Neuronal stem cell (in vitro differentiated cells): ENCODE measurements around the gene CC2D2A.

Experiments used
- DNase-seq: peaks from one replicate; pipeline ENCODE4 v3.0.0-alpha.2; 2013; ENCODE audit warnings: low spot score
- H2AFZ ChIP-seq: one replicate; pipeline ENCODE4 v1.6.1; 2013; ENCODE audit warnings: mild to moderate bottlenecking, low read length, inconsistent platforms
- H2AK5ac ChIP-seq: 2 replicates; pipeline ENCODE4 v1.6.1; 2013; ENCODE audit warnings: low read depth, mild to moderate bottlenecking, inconsistent platforms, low read length, moderate library complexity, mixed read lengths
- H2BK120ac ChIP-seq: 2 replicates; pipeline ENCODE4 v1.6.1; 2013; ENCODE audit warnings: low read depth, mild to moderate bottlenecking, inconsistent platforms, low read length, moderate library complexity, mixed read lengths
- H2BK12ac ChIP-seq: one replicate; pipeline ENCODE4 v1.6.1; 2013; ENCODE audit warnings: low read length, inconsistent platforms
- H2BK15ac ChIP-seq: 2 replicates; pipeline ENCODE4 v1.6.1; 2013; ENCODE audit warnings: mild to moderate bottlenecking, low read length, inconsistent platforms, mixed read lengths
- H2BK5ac ChIP-seq: one replicate; pipeline ENCODE4 v1.6.1; 2013; ENCODE audit warnings: inconsistent platforms, mild to moderate bottlenecking, low read length, moderate library complexity
- H3K14ac ChIP-seq: one replicate; pipeline ENCODE4 v1.6.1; 2013; ENCODE audit warnings: low read length, inconsistent platforms
- H3K18ac ChIP-seq: 2 replicates; pipeline ENCODE4 v1.6.1; 2013; ENCODE audit warnings: low read length, inconsistent platforms
- H3K23ac ChIP-seq: 2 replicates; pipeline ENCODE4 v1.6.1; 2013; ENCODE audit warnings: low read depth, mild to moderate bottlenecking, mixed read lengths, low read length, inconsistent platforms; ENCODE audit not compliant: poor library complexity
- H3K27ac ChIP-seq: replicated peaks from 3 replicates; pipeline ENCODE4 v1.5.1; 2013; ENCODE audit warnings: low read length, inconsistent platforms
- H3K27me3 ChIP-seq, 3 experiments: 2 replicates each; pipeline ENCODE4 v1.6.1; 2013; ENCODE audit warnings: low read length in 3 of 3, mild to moderate bottlenecking in 2 of 3, inconsistent platforms in 1 of 3, low read depth in 1 of 3, mixed read lengths in 1 of 3, moderate library complexity in 1 of 3; ENCODE audit not compliant: control insufficient read depth in 3 of 3, insufficient read depth in 3 of 3
- H3K36me3 ChIP-seq, 2 donors: replicated peaks in 1 of 2; 2 replicates each; pipeline ENCODE4 v1.6.1; 2013; ENCODE audit warnings: low read length in 2 of 2; ENCODE audit not compliant: control insufficient read depth in 2 of 2, insufficient read depth in 2 of 2
- H3K4ac ChIP-seq: 2 replicates; pipeline ENCODE4 v1.6.1; 2013; ENCODE audit warnings: inconsistent platforms, mild to moderate bottlenecking, low read length, moderate library complexity
- H3K4me1 ChIP-seq, 2 donors: 1 replicate in 1 of 2; 2 replicates in 1 of 2; pipeline ENCODE4 v1.6.1; 2013; ENCODE audit warnings: low read length in 2 of 2, low read depth in 1 of 2; ENCODE audit not compliant: control insufficient read depth in 2 of 2, insufficient read depth in 1 of 2
- H3K4me2 ChIP-seq: one replicate; pipeline ENCODE4 v1.6.1; 2013; ENCODE audit warnings: mild to moderate bottlenecking, low read length, inconsistent platforms; ENCODE audit not compliant: insufficient read depth, poor library complexity, severe bottlenecking
- H3K4me3 ChIP-seq, 2 donors: 2 replicates each; pipeline ENCODE4 v1.5.1; 2013; ENCODE audit warnings: low read length in 2 of 2, mild to moderate bottlenecking in 2 of 2, inconsistent platforms in 1 of 2, moderate library complexity in 1 of 2
- H3K79me1 ChIP-seq: one replicate; pipeline ENCODE4 v1.6.1; 2013; ENCODE audit warnings: low read depth, mild to moderate bottlenecking, inconsistent platforms, low read length, moderate library complexity
- H3K9ac ChIP-seq: one replicate; pipeline ENCODE4 v1.6.1; 2013; ENCODE audit warnings: mild to moderate bottlenecking, low read depth, low read length, inconsistent platforms; ENCODE audit not compliant: poor library complexity
- H3K9me3 ChIP-seq, 2 donors: replicated peaks in 1 of 2; 2 replicates each; pipeline versions ENCODE3 to v1.6.1; 2013; ENCODE audit warnings: low read length in 2 of 2, mild to moderate bottlenecking in 2 of 2, inconsistent platforms in 1 of 2, low read depth in 1 of 2, mixed read lengths in 1 of 2, moderate library complexity in 1 of 2; ENCODE audit not compliant: control insufficient read depth in 2 of 2, insufficient read depth in 1 of 2
- H4K8ac ChIP-seq: one replicate; pipeline ENCODE4 v1.6.1; 2013; ENCODE audit warnings: low read depth, mild to moderate bottlenecking, inconsistent platforms, low read length, moderate library complexity
- H4K91ac ChIP-seq: one replicate; pipeline ENCODE4 v1.6.1; 2013; ENCODE audit warnings: low read length, low read depth, mild to moderate bottlenecking, inconsistent platforms; ENCODE audit not compliant: poor library complexity
- WGBS, 2 donors: extraction: QIAGEN DNeasy Blood & Tissue Kit; methylation state at CpG; one replicate each; pipeline ENCODE4 v1.1.7; 2013; ENCODE audit warnings: missing lambda C conversion rate in 2 of 2, mixed read lengths in 1 of 2; ENCODE audit not compliant: insufficient read length in 2 of 2, insufficient replicate concordance in 1 of 2; ENCODE audit errors: extremely low coverage in 2 of 2; 5-methylcytosine and 5-hydroxymethylcytosine counted together

The CC2D2A gene

DNA sequence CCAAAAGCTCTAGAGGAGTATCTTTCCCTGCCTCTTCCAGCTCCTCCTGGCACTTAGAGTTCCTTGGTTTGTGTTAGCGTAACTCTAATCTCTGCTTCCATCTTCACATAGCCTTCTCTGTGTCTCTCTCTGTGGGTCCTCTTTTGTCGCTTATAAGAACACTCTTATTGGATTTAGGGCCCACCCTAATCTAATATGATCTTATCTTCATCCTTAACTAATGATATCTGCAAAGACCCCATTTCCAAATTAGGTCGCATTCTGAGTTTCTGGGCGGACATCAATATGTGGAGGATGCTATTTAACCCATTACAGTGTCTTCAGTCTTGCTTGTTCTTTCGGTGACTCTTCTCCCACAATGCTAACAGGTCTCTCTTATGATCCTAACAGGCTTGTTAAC, 72.3 kb downstream of the CC2D2A start:
- Histone ChIP-seq H3K9ac (no peak overlapping the region), H2AFZ (no peak overlapping the region), H3K9me3 (no peaks in the 10 kb centered on the region), H3K79me1 (no peaks in the 10 kb centered on the region), H3K36me3 (peaks cover 9 to 51% of the 10 kb centered on the region in 2 donors), H2BK15ac (no peak overlapping the region), H2BK12ac (no peak overlapping the region), H3K14ac (no peak overlapping the region), H2AK5ac (no peak overlapping the region), H3K23ac (no peak overlapping the region), H3K4me1 (peaks cover 0 to 10% of the 10 kb centered on the region in 2 donors), H3K4ac (no peak overlapping the region), H3K18ac (no peak overlapping the region), H3K27ac (no peak overlapping the region), H2BK120ac (no peak overlapping the region), H3K4me2 (no peak overlapping the region), H3K4me3 (no peak overlapping the region), H3K27me3 (no peaks in the 10 kb centered on the region), H4K8ac (no peak overlapping the region), H2BK5ac (no peak overlapping the region), H4K91ac (no peak overlapping the region)
- no peak for DNase-seq
- WGBS, 2 donors = no CpG with 5 or more reads among the region's 5 CpGs

DNA sequence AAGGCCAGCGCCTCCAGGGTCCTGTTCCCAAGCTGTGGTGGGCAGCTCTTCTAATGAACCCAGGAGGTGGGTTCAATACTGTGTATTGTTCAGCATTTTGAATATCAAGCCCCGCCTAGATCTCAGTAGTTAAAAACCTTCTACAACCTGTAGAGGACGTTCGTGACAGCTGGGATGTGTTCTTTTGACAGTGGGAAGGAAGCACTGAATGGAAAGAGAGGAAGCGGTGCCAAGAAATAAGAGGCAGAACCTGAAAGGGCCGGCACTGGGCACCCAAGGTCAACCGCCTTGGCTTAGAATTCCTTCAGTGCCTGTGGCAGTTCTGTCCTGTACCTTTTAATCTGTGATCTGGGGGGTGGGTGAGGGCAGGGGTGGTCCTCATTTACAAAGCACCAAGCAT, 73.1 kb downstream of the CC2D2A start:
- no peak overlapping the region for H3K9ac ChIP-seq
- no peak overlapping the region for H4K8ac ChIP-seq
- no CpG with 5 or more reads among the region's 7 CpGs for WGBS, 2 donors
- H2AK5ac ChIP-seq = no peak overlapping the region
- DNase-seq = no peak
- no peak overlapping the region for H3K18ac ChIP-seq
- H3K23ac ChIP-seq = no peak overlapping the region
- no peak overlapping the region for H4K91ac ChIP-seq
- no peak overlapping the region for H3K27ac ChIP-seq
- H3K4ac ChIP-seq = no peak overlapping the region
- H2BK5ac ChIP-seq = no peak overlapping the region
- no peak overlapping the region for H2BK12ac ChIP-seq
- H3K36me3 ChIP-seq = peaks cover 9 to 43% of the 10 kb centered on the region in 2 donors
- no peak overlapping the region for H3K4me3 ChIP-seq
- no peaks in the 10 kb centered on the region for H3K27me3 ChIP-seq
- H2BK15ac ChIP-seq = no peak overlapping the region
- H2AFZ ChIP-seq = no peak overlapping the region
- H2BK120ac ChIP-seq = no peak overlapping the region
- H3K9me3 ChIP-seq = no peaks in the 10 kb centered on the region
- no peak overlapping the region for H3K4me2 ChIP-seq
- H3K14ac ChIP-seq = no peak overlapping the region
- peaks cover 0 to 10% of the 10 kb centered on the region in 2 donors for H3K4me1 ChIP-seq
- no peaks in the 10 kb centered on the region for H3K79me1 ChIP-seq

DNA sequence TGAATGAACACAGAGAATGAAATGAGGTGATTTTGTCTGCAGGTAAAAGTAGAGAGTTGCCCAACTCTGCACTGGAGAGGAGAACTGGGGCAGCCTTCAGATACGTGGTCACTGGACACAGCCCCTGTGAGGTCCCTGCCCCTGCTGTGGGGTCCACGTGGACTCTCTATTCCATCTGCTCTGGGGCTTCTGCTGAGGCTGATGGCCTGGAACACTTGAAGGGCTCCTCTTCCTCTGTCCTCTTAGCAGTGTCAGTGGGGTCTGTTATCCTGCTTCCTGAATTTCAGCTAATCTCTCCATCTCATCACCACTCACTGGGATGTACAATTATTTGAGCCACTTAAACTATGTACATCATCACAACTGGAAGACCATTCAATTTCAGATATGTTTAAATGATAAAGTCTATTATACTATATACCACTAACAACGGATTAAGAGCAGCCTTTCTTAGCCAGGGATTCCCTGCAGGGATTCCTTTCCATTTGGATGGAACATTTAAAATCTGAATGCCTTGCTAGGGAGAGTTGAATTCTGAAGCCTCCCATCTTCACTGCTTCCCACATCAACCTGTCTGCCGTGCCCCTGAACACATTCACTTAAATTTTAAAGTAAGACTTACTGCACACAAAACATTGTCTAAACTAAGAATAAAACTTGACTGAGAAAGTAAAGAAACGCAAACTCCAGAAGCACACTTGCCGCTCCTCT, 74.0 kb downstream of the CC2D2A start:
- H4K8ac ChIP-seq = no peak overlapping the region
- H3K27ac ChIP-seq = no peak overlapping the region
- H3K9me3 ChIP-seq = no peaks in the 10 kb centered on the region
- H3K36me3 ChIP-seq = peaks cover 3 to 33% of the 10 kb centered on the region in 2 donors
- H3K79me1 ChIP-seq = no peaks in the 10 kb centered on the region
- no peak overlapping the region for H2BK120ac ChIP-seq
- H3K23ac ChIP-seq = no peak overlapping the region
- H3K4me2 ChIP-seq = no peak overlapping the region
- H3K4me3 ChIP-seq = no peak overlapping the region
- no peak overlapping the region for H3K9ac ChIP-seq
- peaks cover 0 to 10% of the 10 kb centered on the region in 2 donors for H3K4me1 ChIP-seq
- no peak overlapping the region for H4K91ac ChIP-seq
- no peak overlapping the region for H2AFZ ChIP-seq
- WGBS, 2 donors = no CpG with 5 or more reads among the region's 6 CpGs
- H2BK15ac ChIP-seq = no peak overlapping the region
- no peaks in the 10 kb centered on the region for H3K27me3 ChIP-seq
- no peak overlapping the region for H3K4ac ChIP-seq
- no peak overlapping the region for H2AK5ac ChIP-seq
- H2BK5ac ChIP-seq = no peak overlapping the region
- no peak overlapping the region for H3K14ac ChIP-seq
- no peak overlapping the region for H2BK12ac ChIP-seq
- no peak for DNase-seq
- no peak overlapping the region for H3K18ac ChIP-seq

DNA sequence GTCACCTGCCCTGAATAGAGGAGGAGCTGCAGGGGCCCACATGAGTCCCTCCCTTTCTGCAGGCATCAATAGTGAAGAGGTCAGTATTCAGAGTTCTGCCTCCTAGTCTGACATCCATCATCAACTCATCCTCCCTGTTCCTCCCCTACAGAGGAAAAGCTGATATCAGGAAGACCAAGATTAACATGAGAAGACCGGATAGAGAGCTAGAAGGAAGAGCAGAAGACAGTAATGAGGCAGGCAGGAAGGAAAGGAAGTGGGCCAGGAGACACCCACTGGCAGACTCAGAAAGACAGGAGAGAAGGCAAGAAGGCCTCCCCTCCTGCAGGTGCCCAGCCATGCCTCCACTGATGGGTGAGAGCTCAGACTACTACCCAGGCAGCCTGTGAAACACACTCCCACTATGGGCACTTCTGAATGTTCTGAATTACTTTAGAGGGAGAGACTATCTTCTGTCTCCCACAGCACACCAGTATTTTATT, 74.6 kb downstream of the CC2D2A start:
- Histone ChIP-seq H3K27ac (no peak overlapping the region), H4K91ac (no peak overlapping the region)
- DNase-seq = no peak

More for the DNA sequence above, 74.6 kb downstream of the CC2D2A start:
- Histone ChIP-seq H3K4ac (no peak overlapping the region), H2BK15ac (no peak overlapping the region), H3K4me1 (peaks cover 0 to 10% of the 10 kb centered on the region in 2 donors), H2AK5ac (no peak overlapping the region), H3K9ac (no peak overlapping the region), H3K23ac (no peak overlapping the region), H3K79me1 (no peaks in the 10 kb centered on the region), H3K4me3 (no peak overlapping the region), H3K27me3 (no peaks in the 10 kb centered on the region), H4K8ac (no peak overlapping the region), H3K36me3 (peaks cover 3 to 32% of the 10 kb centered on the region in 2 donors), H2AFZ (no peak overlapping the region), H3K18ac (no peak overlapping the region), H2BK12ac (no peak overlapping the region), H3K4me2 (no peak overlapping the region), H3K9me3 (no peaks in the 10 kb centered on the region), H2BK5ac (no peak overlapping the region), H3K14ac (no peak overlapping the region), H2BK120ac (no peak overlapping the region)
- WGBS, 2 donors = no CpG with 5 or more reads among the region's 1 CpG
